ENCODE data around the gene WIPF2.
A peak's percentile ranks its signal among the peaks of the same experiment; 100 is the strongest.

The WIPF2 gene

GRCh38 chr17:40309031-40309948, 90.2 kb downstream of the WIPF2 start, which contains the start of gene RARA (continued):
- peak; percentile 81 for TF ChIP-seq GLIS2 (tag by site-specific recombination; IDR thresholded peaks at IDR 0.05)
- TF ChIP-seq FEZF1 (tag by site-specific recombination; IDR thresholded peaks at IDR 0.05): no peak
- TF ChIP-seq ZNF335 (tag by site-specific recombination; conservative IDR thresholded peaks at IDR 0.05): no peak
- TF ChIP-seq ZNF280D (tag by site-specific recombination; IDR thresholded peaks at IDR 0.05): no peak
- no peak for TF ChIP-seq TRIM28 (IDR thresholded peaks at IDR 0.05; ENCODE audit: borderline replicate concordance, low read length)
- no peak for TF ChIP-seq ZNF580 (tag by site-specific recombination; IDR thresholded peaks at IDR 0.05)
- TF ChIP-seq ZNF398 (tag by site-specific recombination; IDR thresholded peaks at IDR 0.05): peak; percentile 62; the same call in 1 of the 2 replicates
- TF ChIP-seq GLIS1 (tag by site-specific recombination; IDR thresholded peaks at IDR 0.05): 0 out of 2 replicates have a peak, but pooled peaks have one; percentile 25
- no peak for TF ChIP-seq ZNF704 (tag by site-specific recombination; IDR thresholded peaks at IDR 0.05)
- TF ChIP-seq INSM2 (tag by site-specific recombination; IDR thresholded peaks at IDR 0.05): no peak
- TF ChIP-seq ZBTB17 (tag by site-specific recombination; IDR thresholded peaks at IDR 0.05): peak; percentile 94
- TF ChIP-seq AEBP2 (tag by site-specific recombination; IDR thresholded peaks at IDR 0.05; ENCODE audit: borderline replicate concordance): no peak
- no peak for TF ChIP-seq ZNF792 (tag by site-specific recombination; IDR thresholded peaks at IDR 0.05)
- TF ChIP-seq ZEB2 (tag by site-specific recombination; IDR thresholded peaks at IDR 0.05): no peak; the same call in 1 of the 2 replicates
- no peak for TF ChIP-seq ZNF362 (tag by site-specific recombination; IDR thresholded peaks at IDR 0.05)
- TF ChIP-seq ZNF513 (tag by site-specific recombination; IDR thresholded peaks at IDR 0.05): no peak
- no peak for TF ChIP-seq ZNF76 (tag by site-specific recombination; IDR thresholded peaks at IDR 0.05; ENCODE audit: borderline replicate concordance, low read depth)
- TF ChIP-seq ZNF341 (tag by site-specific recombination; IDR thresholded peaks at IDR 0.05; ENCODE audit: low read depth): 0 out of 2 replicates have a peak, but pooled peaks have one; percentile 39
- no peak for TF ChIP-seq ZNF645 (tag by site-specific recombination; IDR thresholded peaks at IDR 0.05)
- TF ChIP-seq YY2 (tag by site-specific recombination; IDR thresholded peaks at IDR 0.05): no peak
- no peak for TF ChIP-seq SP3 (tag by site-specific recombination; IDR thresholded peaks at IDR 0.05)
- TF ChIP-seq ZXDB (tag by site-specific recombination; IDR thresholded peaks at IDR 0.05): no peak
- TF ChIP-seq ZBTB26 (tag by site-specific recombination; optimal IDR thresholded peaks at IDR 0.05): no peak
